Activated T-helper 9 cell treated with anti-CD3 and anti-CD28 coated beads, Interleukin-2, amount 50 U/mL, for 16 hours (primary cell): ENCODE results near the gene FAM72D.
A peak's percentile ranks its signal among the peaks of the same experiment; 100 is the strongest.
"Not testable (repeated sequence)": the region's sequence is repeated elsewhere in the genome, so short reads cannot be mapped to it uniquely, and the experiment has no call there.

ENCODE experiments used
- DNase-seq: peaks from one replicate; pipeline ENCODE4 v3.0.0-alpha.2; 2020; ENCODE audit warnings: low read depth

FAM72D gene

GRCh38 chr1:145147172-145147571 lies 51.4 kb downstream of the FAM72D start:
- DNase-seq, result not testable (repeated sequence)

GRCh38 chr1:145155421-145155820 lies 59.6 kb downstream of the FAM72D start:
- DNase-seq, result not testable (repeated sequence)

- not testable (repeated sequence) for DNase-seq
Measured at GRCh38 chr1:145155873-145156272, 60.1 kb downstream of the FAM72D start.

GRCh38 chr1:145156891-145157610 lies 61.3 kb downstream of the FAM72D start:
- peak; percentile 9 for DNase-seq

- DNase-seq, result not testable (repeated sequence)
Measured at GRCh38 chr1:145157715-145158114, 61.9 kb downstream of the FAM72D start.

- DNase-seq, result not testable (repeated sequence)
Measured at GRCh38 chr1:145161046-145161752, 65.4 kb downstream of the FAM72D start.
